Pancreas (tissue), 10 donors: ENCODE results near the gene CDKAL1. TPM values are rescaled to one million over a fixed set of nuclear protein-coding genes. Genes with fewer than 3 reads are reported as not detected.

Source experiments
- ATAC-seq, 4 donors: fragments of 200-7000 bp; cut with Tn5 transposase; one replicate each; pipeline versions ENCODE4 v1.8.0 to v1.9.1; 2020; ENCODE audit warnings: mild to moderate bottlenecking in 4 of 4, moderate library complexity in 4 of 4
- DNase-seq, 6 donors: peaks; one replicate each; pipeline ENCODE4 v3.0.0-alpha.2; 2020
- FAIRE-seq: peaks from 2 replicates; lab custom pipeline; 2012; peaks lifted over from hg19 to GRCh38; lab: Jason Lieb, UNC
- H3K27ac ChIP-seq, 4 donors: fragments of 200-600 bp; sonication (generic); 1 replicate in 3 of 4; 2 replicates in 1 of 4; pipeline versions ENCODE4 v1.5.0 to v1.8.0; 2020
- H3K27me3 ChIP-seq, 4 donors: fragments of 200-600 bp; one replicate each; pipeline ENCODE4 v1.8.0; 2021
- H3K36me3 ChIP-seq, 3 donors: fragments of 200-600 bp; sonication (generic) in 1 of 3; one replicate each; pipeline versions ENCODE4 v1.5.0 to v1.8.0; 2020 to 2021
- H3K4me1 ChIP-seq, 3 donors: fragments of 200-600 bp; one replicate each; pipeline ENCODE4 v1.8.0; 2021
- H3K4me3 ChIP-seq, 4 donors: fragments of 200-600 bp; sonication (generic) in 2 of 4; one replicate each; pipeline versions ENCODE4 v1.5.0 to v1.8.0; 2020 to 2021
- H3K9me3 ChIP-seq, 4 donors: fragments of 200-600 bp; one replicate each; pipeline ENCODE4 v1.8.0; 2021
- WGBS, 2 donors: extraction: QIAGEN DNeasy Blood & Tissue Kit; methylation state at CpG; one replicate each; pipeline ENCODE4 v1.1.7; 2013; 5-methylcytosine and 5-hydroxymethylcytosine counted together
- intact Hi-C, 3 donors: fragments of 100-400 bp; cut with DNase I; formaldehyde crosslinking; loops; one replicate each; pipeline versions ENCODE4 v1.11.1 to v1.14.2; 2022
- polyA plus RNA-seq, 2 donors: library from polyadenylated mRNA; stranded (reverse); fragments of 200-250 nt; gene quantifications; one replicate each; pipeline ENCODE4 v1.2.3, GENCODE V29; 2013
- total RNA-seq, 6 donors: library from RNA; stranded (reverse); fragmentation: NEBNext Ultra II Directional in 4 of 6; extraction: Animal tissue kit (Norgen Biotek cat#: 25700) in 4 of 6; gene quantifications; one replicate each; pipeline versions ENCODE4 v1.2.1 to v1.2.4, GENCODE V29; 2021 to 2023
- TF ChIP-seq, protein P1 (sequence below), 4 donors: fragments of 200-600 bp; sonication (generic) in 3 of 4; IDR thresholded peaks; one replicate each; pipeline versions ENCODE4 v1.5.0 to v1.8.0; 2021; ENCODE audit warnings: antibody characterized with exemption in 4 of 4
- donor health status: healthy with polysubstance abuse.
- donor health status: DM: no; HTN: no; CAD: no; lungs with moderate emphysema.
- donor health status: DM: no; HTN: no; CAD: no.
- donor health status: control.
- donor health status: control.
- donor health status: Bipolar disorder and iron deficiency.
- donor health status: DM: yes; HTN: yes; CAD: no.
- donor health status: DM: no; HTN: no; CAD: no.
- donor health status: DM: no; HTN: no; CAD: no.
- donor health status: DM: yes; HTN: yes; CAD: no.

The CDKAL1 gene
- total and polyA plus RNA-seq, 8 donors: 3.3 to 11.7 (median 8.2) TPM

DNA sequence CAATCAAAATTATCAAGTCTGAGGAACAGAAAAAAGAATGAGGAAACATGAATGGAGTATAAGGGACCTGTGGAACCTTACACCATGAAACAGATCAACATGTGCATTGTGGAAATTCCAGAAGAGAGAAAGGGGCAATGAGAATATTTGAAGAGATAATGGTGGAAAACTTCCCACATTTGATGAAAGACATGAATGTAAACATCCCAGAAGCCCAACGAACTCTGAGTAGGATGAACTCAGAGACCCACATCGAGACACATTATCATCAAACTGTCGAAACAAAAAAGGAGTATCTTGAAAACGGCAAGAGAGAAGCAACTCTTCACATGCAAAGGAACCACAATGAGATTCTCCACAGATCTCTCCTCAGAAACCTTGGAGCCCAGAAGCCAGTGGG lies 371.1 kb downstream of the CDKAL1 start:
- ATAC-seq (no peak), FAIRE-seq (no peak), DNase-seq (no peak)
- Histone ChIP-seq H3K9me3 (no peaks in the 10 kb centered on the region), H3K4me3 (no peak overlapping the region), H3K36me3 (no peaks in the 10 kb centered on the region), H3K4me1 (no peaks in the 10 kb centered on the region), H3K27ac (no peak overlapping the region), H3K27me3 (no peaks in the 10 kb centered on the region)
- intact Hi-C loops: no loop called here
- 83 to 98% methylated on average over 4 of the region's 4 CpGs for WGBS, 2 donors
- TF ChIP-seq, protein P1, sequence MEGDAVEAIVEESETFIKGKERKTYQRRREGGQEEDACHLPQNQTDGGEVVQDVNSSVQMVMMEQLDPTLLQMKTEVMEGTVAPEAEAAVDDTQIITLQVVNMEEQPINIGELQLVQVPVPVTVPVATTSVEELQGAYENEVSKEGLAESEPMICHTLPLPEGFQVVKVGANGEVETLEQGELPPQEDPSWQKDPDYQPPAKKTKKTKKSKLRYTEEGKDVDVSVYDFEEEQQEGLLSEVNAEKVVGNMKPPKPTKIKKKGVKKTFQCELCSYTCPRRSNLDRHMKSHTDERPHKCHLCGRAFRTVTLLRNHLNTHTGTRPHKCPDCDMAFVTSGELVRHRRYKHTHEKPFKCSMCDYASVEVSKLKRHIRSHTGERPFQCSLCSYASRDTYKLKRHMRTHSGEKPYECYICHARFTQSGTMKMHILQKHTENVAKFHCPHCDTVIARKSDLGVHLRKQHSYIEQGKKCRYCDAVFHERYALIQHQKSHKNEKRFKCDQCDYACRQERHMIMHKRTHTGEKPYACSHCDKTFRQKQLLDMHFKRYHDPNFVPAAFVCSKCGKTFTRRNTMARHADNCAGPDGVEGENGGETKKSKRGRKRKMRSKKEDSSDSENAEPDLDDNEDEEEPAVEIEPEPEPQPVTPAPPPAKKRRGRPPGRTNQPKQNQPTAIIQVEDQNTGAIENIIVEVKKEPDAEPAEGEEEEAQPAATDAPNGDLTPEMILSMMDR (IDR thresholded peaks at IDR 0.05): no peak

DNA sequence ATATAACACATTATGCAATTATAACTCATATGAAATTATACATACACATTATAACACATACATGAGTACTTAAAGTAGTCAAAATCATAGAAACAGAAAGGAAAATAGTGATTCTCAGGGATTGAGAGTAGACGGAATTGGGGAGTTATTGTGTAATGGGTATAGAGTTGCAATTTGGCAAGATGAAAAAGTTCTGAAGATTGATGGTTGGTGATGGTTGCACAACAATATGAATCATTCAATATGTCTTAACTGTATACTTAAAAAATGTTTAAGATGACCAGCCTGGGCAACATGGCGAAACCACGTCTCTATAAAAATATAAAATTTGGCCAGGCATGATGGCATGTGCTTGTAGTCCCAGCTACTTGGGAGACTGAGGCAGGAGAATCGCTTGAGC lies 372.7 kb downstream of the CDKAL1 start:
- DNase-seq: no peak
- Histone ChIP-seq H3K27me3 (no peaks in the 10 kb centered on the region), H3K4me3 (no peak overlapping the region), H3K27ac (no peak overlapping the region), H3K36me3 (no peaks in the 10 kb centered on the region), H3K4me1 (no peaks in the 10 kb centered on the region), H3K9me3 (no peaks in the 10 kb centered on the region)
- WGBS, 2 donors: 93 to 96% methylated on average over 4 of the region's 4 CpGs
- TF ChIP-seq, protein P1 (IDR thresholded peaks at IDR 0.05): no peak
- FAIRE-seq: no peak
- peak in 1 of 4 donors; percentile 14 for ATAC-seq
- intact Hi-C loops: no loop called here

DNA sequence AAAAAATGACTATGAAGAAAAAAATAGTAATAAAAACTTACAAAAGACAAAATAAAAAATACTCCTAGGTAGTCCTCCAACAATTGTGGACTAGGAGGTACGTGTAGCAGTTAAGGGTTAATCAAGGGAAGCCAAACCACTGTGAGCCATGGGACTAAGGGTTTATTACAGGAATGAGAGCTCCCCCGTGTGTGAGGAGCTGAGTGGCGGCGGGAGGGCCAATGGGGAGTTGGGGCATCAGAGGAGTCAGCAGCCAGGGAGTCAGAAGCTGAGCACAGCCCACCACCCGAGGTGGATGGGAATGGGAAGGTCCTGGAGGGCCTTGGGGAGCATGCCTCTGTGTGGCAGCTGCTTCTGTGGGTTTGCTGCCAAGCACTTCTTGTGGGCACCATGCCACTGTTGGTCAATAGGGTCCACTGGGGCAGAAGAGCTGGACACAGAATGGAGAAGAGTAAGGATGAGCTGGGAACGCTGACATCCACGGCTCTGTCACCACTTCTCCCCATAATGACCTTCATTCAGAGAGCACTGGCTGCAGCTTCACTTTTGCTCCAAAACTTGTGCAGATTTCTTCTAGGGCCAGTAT lies 373.3 kb downstream of the CDKAL1 start:
- H3K27ac ChIP-seq: no peak overlapping the region
- no peak overlapping the region for H3K4me3 ChIP-seq
- peak in 1 of 6 donors; percentile 14 for DNase-seq
- TF ChIP-seq, protein P1 (IDR thresholded peaks at IDR 0.05): no peak
- no peaks in the 10 kb centered on the region for H3K27me3 ChIP-seq
- H3K4me1 ChIP-seq: no peaks in the 10 kb centered on the region
- H3K36me3 ChIP-seq: no peaks in the 10 kb centered on the region
- intact Hi-C loops: no loop called here
- no peaks in the 10 kb centered on the region for H3K9me3 ChIP-seq
- FAIRE-seq: no peak
- WGBS, 2 donors: 89 to 91% methylated on average over 7 of the region's 7 CpGs
- ATAC-seq: peak in 1 of 4 donors; percentile 41

DNA sequence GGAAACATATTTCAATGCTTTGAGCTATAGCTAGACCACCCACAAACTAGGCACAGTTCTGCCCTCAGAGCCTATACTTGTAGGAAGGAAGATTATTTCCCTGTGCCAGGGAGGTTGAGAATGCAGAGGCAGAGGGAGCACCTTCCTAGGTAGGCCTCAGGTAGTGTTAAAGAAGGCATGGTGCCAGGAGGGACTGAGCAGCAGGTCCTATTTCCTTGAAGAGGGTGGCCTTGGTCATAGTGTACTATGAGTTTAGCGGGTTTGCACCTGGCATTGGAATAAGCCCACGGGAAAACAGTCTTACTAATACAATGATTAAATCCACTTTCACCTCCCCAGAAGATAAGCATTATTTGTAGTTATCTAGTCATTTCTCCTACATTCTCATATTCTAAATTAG lies 375.4 kb downstream of the CDKAL1 start:
- peak; percentile 82 to 100 (median 93) for ATAC-seq
- Histone ChIP-seq H3K36me3 (no peaks in the 10 kb centered on the region), H3K4me3 (no peak overlapping the region), H3K27ac (no peak overlapping the region), H3K4me1 (no peaks in the 10 kb centered on the region), H3K27me3 (no peaks in the 10 kb centered on the region), H3K9me3 (no peaks in the 10 kb centered on the region)
- TF ChIP-seq, protein P1 (IDR thresholded peaks at IDR 0.05): no peak
- intact Hi-C loops: no loop called here
- WGBS, 2 donors: 44 to 46% methylated on average over 2 of the region's 2 CpGs
- no peak for FAIRE-seq
- DNase-seq: peak in 4 of 6 donors; percentile 24 to 71 (median 53)

DNA sequence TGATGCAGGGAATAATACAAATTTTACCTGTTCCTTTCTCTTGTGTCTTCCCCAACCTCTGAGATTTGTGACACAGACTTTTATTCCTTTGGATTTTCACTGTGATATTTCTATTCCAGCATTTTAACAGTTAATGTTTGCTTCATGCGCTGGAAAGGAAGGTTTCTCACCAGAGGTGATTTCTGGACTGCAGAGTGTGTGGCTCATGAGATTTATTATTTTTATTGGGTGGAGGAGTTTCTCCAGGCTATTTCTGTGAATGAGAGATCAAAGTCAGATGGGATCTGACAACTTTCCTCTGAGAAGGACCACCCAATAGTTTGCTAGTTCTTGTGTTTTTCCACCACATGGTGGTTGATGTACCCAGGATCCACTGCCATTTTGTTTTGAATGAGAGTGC lies 377.5 kb downstream of the CDKAL1 start:
- H3K4me3 ChIP-seq: no peak overlapping the region
- no peaks in the 10 kb centered on the region for H3K36me3 ChIP-seq
- intact Hi-C loops: no loop called here
- H3K27ac ChIP-seq: no peak overlapping the region
- TF ChIP-seq, protein P1 (IDR thresholded peaks at IDR 0.05): no peak
- DNase-seq (no peak), ATAC-seq (no peak), FAIRE-seq (no peak)
- H3K27me3 ChIP-seq: no peaks in the 10 kb centered on the region
- no peaks in the 10 kb centered on the region for H3K4me1 ChIP-seq
- WGBS, 2 donors: 61 to 71% methylated on average over 1 of the region's 1 CpG
- no peaks in the 10 kb centered on the region for H3K9me3 ChIP-seq
